HEK293 (cell line): ENCODE results near the gene VAMP7.

ENCODE experiments used
- GLIS1 ChIP-seq: fragments of 450-650 bp; formaldehyde crosslinking; IDR thresholded peaks from 2 replicates; pipeline ENCODE4 v1.5.1; 2016; ENCODE audit warnings: missing biosample characterization, missing genetic modification characterization
- MYNN ChIP-seq: fragments of 450-650 bp; formaldehyde crosslinking; IDR thresholded peaks from 2 replicates; pipeline ENCODE4 v1.5.1; 2016; ENCODE audit warnings: missing biosample characterization, missing genetic modification characterization, borderline replicate concordance
- MZF1 ChIP-seq: fragments of 450-650 bp; formaldehyde crosslinking; IDR thresholded peaks from 2 replicates; pipeline ENCODE4 v1.5.1; 2017; ENCODE audit warnings: missing biosample characterization, missing genetic modification characterization, borderline replicate concordance
- SCRT1 ChIP-seq: fragments of 450-650 bp; formaldehyde crosslinking; IDR thresholded peaks from 2 replicates; pipeline ENCODE4 v1.5.1; 2016; ENCODE audit warnings: missing biosample characterization, missing genetic modification characterization, borderline replicate concordance
- SETDB1 ChIP-seq: IDR thresholded peaks from one replicate; pipeline ENCODE4 v1.6.1; 2017; ENCODE audit warnings: mild to moderate bottlenecking, low read length, moderate library complexity, mixed read lengths; ENCODE audit not compliant: insufficient read length
- SP2 ChIP-seq: fragments of 450-650 bp; formaldehyde crosslinking; IDR thresholded peaks from 2 replicates; pipeline ENCODE4 v1.5.1; 2016; ENCODE audit warnings: missing biosample characterization, missing genetic modification characterization
- ZBTB26 ChIP-seq: fragments of 450-650 bp; formaldehyde crosslinking; optimal IDR thresholded peaks from 2 replicates; pipeline ENCODE3; 2016; ENCODE audit warnings: missing biosample characterization, mild to moderate bottlenecking, missing genetic modification characterization
- ZNF138 ChIP-seq: fragments of 450-650 bp; formaldehyde crosslinking; IDR thresholded peaks from 2 replicates; pipeline ENCODE4 v1.5.1; 2016; ENCODE audit warnings: missing biosample characterization, missing genetic modification characterization, borderline replicate concordance
- ZNF175 ChIP-seq: fragments of 450-650 bp; formaldehyde crosslinking; IDR thresholded peaks from 2 replicates; pipeline ENCODE4 v1.5.1; 2016; ENCODE audit warnings: missing biosample characterization, missing genetic modification characterization
- ZNF266 ChIP-seq: fragments of 450-650 bp; formaldehyde crosslinking; IDR thresholded peaks from 2 replicates; pipeline ENCODE4 v1.5.1; 2016; ENCODE audit warnings: missing biosample characterization, missing genetic modification characterization, low read depth
- ZNF274 ChIP-seq, 2 experiments: fragments of 200-500 bp in 1 of 2; fragments of 450-650 bp in 1 of 2; sonication (Bioruptor generic) in 1 of 2; formaldehyde crosslinking in 1 of 2; IDR thresholded peaks; 2 replicates each; pipeline versions ENCODE4 v1.5.1 to v1.6.1; 2014 to 2016; ENCODE audit warnings: borderline replicate concordance in 1 of 2, inconsistent platforms in 1 of 2, low read length in 1 of 2, missing biosample characterization in 1 of 2, missing genetic modification characterization in 1 of 2
- ZNF280C ChIP-seq: fragments of 450-650 bp; formaldehyde crosslinking; IDR thresholded peaks from 2 replicates; pipeline ENCODE4 v1.5.1; 2016; ENCODE audit warnings: missing biosample characterization, missing genetic modification characterization
- ZNF341 ChIP-seq: fragments of 450-650 bp; formaldehyde crosslinking; IDR thresholded peaks from 2 replicates; pipeline ENCODE4; 2016; ENCODE audit warnings: low read depth, missing biosample characterization, missing genetic modification characterization
- ZNF354C ChIP-seq: fragments of 450-650 bp; formaldehyde crosslinking; IDR thresholded peaks from 2 replicates; pipeline ENCODE4 v1.5.1; 2016; ENCODE audit warnings: missing biosample characterization, missing genetic modification characterization, low read depth, borderline replicate concordance
- ZNF362 ChIP-seq: fragments of 450-650 bp; formaldehyde crosslinking; IDR thresholded peaks from 2 replicates; pipeline ENCODE4 v1.5.1; 2016; ENCODE audit warnings: missing biosample characterization, missing genetic modification characterization
- ZNF394 ChIP-seq: fragments of 450-650 bp; formaldehyde crosslinking; IDR thresholded peaks from 2 replicates; pipeline ENCODE4 v1.5.1; 2016; ENCODE audit warnings: missing biosample characterization, missing genetic modification characterization, mild to moderate bottlenecking, moderate library complexity, borderline replicate concordance
- ZNF398 ChIP-seq: fragments of 450-650 bp; formaldehyde crosslinking; IDR thresholded peaks from 2 replicates; pipeline ENCODE4 v1.5.1; 2017; ENCODE audit warnings: missing biosample characterization, missing genetic modification characterization
- ZNF404 ChIP-seq: fragments of 450-650 bp; formaldehyde crosslinking; IDR thresholded peaks from 2 replicates; pipeline ENCODE4 v1.5.1; 2017; ENCODE audit warnings: missing biosample characterization, missing genetic modification characterization
- ZNF416 ChIP-seq: fragments of 450-650 bp; formaldehyde crosslinking; IDR thresholded peaks from 2 replicates; pipeline ENCODE4 v1.5.1; 2016; ENCODE audit warnings: missing biosample characterization, missing genetic modification characterization
- ZNF473 ChIP-seq: fragments of 450-650 bp; formaldehyde crosslinking; IDR thresholded peaks from 2 replicates; pipeline ENCODE4 v1.5.1; 2017; ENCODE audit warnings: missing biosample characterization, missing genetic modification characterization
- ZNF521 ChIP-seq: fragments of 450-650 bp; formaldehyde crosslinking; IDR thresholded peaks from 2 replicates; pipeline ENCODE4 v1.5.1; 2017; ENCODE audit warnings: missing biosample characterization, mild to moderate bottlenecking, missing genetic modification characterization
- ZNF529 ChIP-seq: fragments of 450-650 bp; formaldehyde crosslinking; IDR thresholded peaks from 2 replicates; pipeline ENCODE4 v1.5.1; 2017; ENCODE audit warnings: missing genetic modification characterization, missing biosample characterization; ENCODE audit not compliant: insufficient replicate concordance
- ZNF549 ChIP-seq: fragments of 450-650 bp; IDR thresholded peaks from 2 replicates; pipeline ENCODE4 v1.5.1; 2018; ENCODE audit warnings: missing biosample characterization, missing genetic modification characterization, mild to moderate bottlenecking, inconsistent platforms, moderate library complexity
- ZNF555 ChIP-seq: fragments of 450-650 bp; formaldehyde crosslinking; conservative IDR thresholded peaks from 2 replicates; pipeline ENCODE4 v1.5.1; 2017; ENCODE audit warnings: missing biosample characterization, mild to moderate bottlenecking, missing genetic modification characterization, inconsistent platforms
- ZNF558 ChIP-seq: fragments of 450-650 bp; formaldehyde crosslinking; IDR thresholded peaks from 2 replicates; pipeline ENCODE4 v1.5.1; 2016; ENCODE audit warnings: missing biosample characterization, missing genetic modification characterization
- ZNF560 ChIP-seq: fragments of 450-650 bp; formaldehyde crosslinking; IDR thresholded peaks from 2 replicates; pipeline ENCODE4 v1.5.1; 2017; ENCODE audit warnings: missing biosample characterization, missing genetic modification characterization, borderline replicate concordance
- ZNF626 ChIP-seq: fragments of 450-650 bp; sonication (Bioruptor Pico); formaldehyde crosslinking; IDR thresholded peaks from 2 replicates; pipeline ENCODE4 v1.5.1; 2018; ENCODE audit warnings: missing biosample characterization, missing genetic modification characterization, inconsistent platforms
- ZNF645 ChIP-seq: fragments of 450-650 bp; formaldehyde crosslinking; IDR thresholded peaks from 2 replicates; pipeline ENCODE4; 2016; ENCODE audit warnings: missing biosample characterization, missing genetic modification characterization
- ZNF707 ChIP-seq: fragments of 450-650 bp; formaldehyde crosslinking; IDR thresholded peaks from 2 replicates; pipeline ENCODE4 v1.5.1; 2016; ENCODE audit warnings: missing biosample characterization, missing genetic modification characterization
- ZNF830 ChIP-seq: fragments of 450-650 bp; IDR thresholded peaks from 2 replicates; pipeline ENCODE4 v1.5.0; 2018; ENCODE audit warnings: missing biosample characterization, missing genetic modification characterization, low read depth, mild to moderate bottlenecking, moderate library complexity
- ZXDB ChIP-seq: fragments of 450-650 bp; formaldehyde crosslinking; IDR thresholded peaks from 2 replicates; pipeline ENCODE4 v1.5.1; 2016; ENCODE audit warnings: missing biosample characterization, missing genetic modification characterization

The VAMP7 gene

GRCh38 chrX:155881158-155881993, at the start of gene VAMP7 (continued):
- no peak for TF ChIP-seq ZNF274 (IDR thresholded peaks at IDR 0.05; ENCODE audit: low read length)
- no peak for TF ChIP-seq ZNF274 (tag by site-specific recombination; IDR thresholded peaks at IDR 0.05; ENCODE audit: borderline replicate concordance)
- peak; percentile 84 for TF ChIP-seq ZNF549
- no peak for TF ChIP-seq SETDB1
- no peak for TF ChIP-seq MZF1 (tag by site-specific recombination)
- TF ChIP-seq ZNF341 (tag by site-specific recombination), result peak; percentile 39
- peak; percentile 83 for TF ChIP-seq GLIS1 (tag by site-specific recombination)
- peak; percentile 94 for TF ChIP-seq ZXDB (tag by site-specific recombination)
- no peak for TF ChIP-seq ZNF280C
- TF ChIP-seq ZNF362, result no peak
- TF ChIP-seq ZNF404, result no peak
- TF ChIP-seq MYNN (tag by site-specific recombination), result no peak
- TF ChIP-seq ZNF473 (tag by site-specific recombination), result no peak
- TF ChIP-seq ZNF398, result no peak
- TF ChIP-seq ZNF521 (tag by site-specific recombination), result no peak
- no peak for TF ChIP-seq ZNF175 (tag by site-specific recombination)
- no peak for TF ChIP-seq ZNF266 (tag by site-specific recombination)
- no peak for TF ChIP-seq ZNF560 (tag by site-specific recombination)
- TF ChIP-seq ZNF354C, result no peak
- TF ChIP-seq ZNF830 (tag by site-specific recombination), result no peak
- TF ChIP-seq ZNF394 (tag by site-specific recombination), result no peak
- TF ChIP-seq ZBTB26 (tag by site-specific recombination), result peak; percentile 62
- no peak for TF ChIP-seq ZNF416 (tag by site-specific recombination)
- TF ChIP-seq ZNF529 (tag by site-specific recombination), result no peak
- no peak for TF ChIP-seq ZNF626
- TF ChIP-seq ZNF707 (tag by site-specific recombination), result no peak
- TF ChIP-seq SP2 (tag by site-specific recombination), result peak; percentile 84
- TF ChIP-seq ZNF138 (tag by site-specific recombination), result no peak
- no peak for TF ChIP-seq ZNF558
- no peak for TF ChIP-seq ZNF555 (tag by site-specific recombination)
- no peak for TF ChIP-seq SCRT1 (tag by site-specific recombination)
- TF ChIP-seq ZNF645 (tag by site-specific recombination), result no peak
